ENCODE results near the gene NELFB. TPM values are rescaled to one million over a fixed set of nuclear protein-coding genes. Genes with fewer than 3 reads are reported as not detected.
"Not testable (repeated sequence)": the region's sequence is repeated elsewhere in the genome, so short reads cannot be mapped to it uniquely, and the experiment has no call there.

NELFB gene
- total RNA-seq, 1 donor from 2014 or later, result 58.2 TPM

GRCh38 chr9:137237759-137238726 is 17.1 kb upstream of the NELFB start:
- CTCF ChIA-PET, result interaction anchor here (0.6 to 1.9 kb wide), 6 partner anchors 20 to 191 kb away, joined by 3 to 13 read pairs (median 4); no protein-coding TSS in a partner anchor
- Mint-ChIP-seq H3K27me3 (no peaks in the 10 kb centered on the region), H3K4me3 (no peak overlapping the region), H3K4me1 (peaks cover 56% of the 10 kb centered on the region), H3K9me3 (no peaks in the 10 kb centered on the region), H3K36me3 (ENCODE audit: low read depth) (peaks cover 13% of the 10 kb centered on the region), H3K27ac (no peak overlapping the region)
- intact Hi-C loops (cut with micrococcal nuclease), result no loop called here
- no peak for ATAC-seq (ENCODE audit: low read depth)
- TF ChIP-seq CTCF (IDR thresholded peaks at IDR 0.05), result no peak
- POLR2A ChIA-PET, result interaction anchor here (0.6 to 1.8 kb wide), 3 partner anchors 48 to 70 kb away, joined by 4 to 9 read pairs (median 8); partner anchors contain the start of genes ANAPC2 and SSNA1
- DNase-seq, result no peak

- not testable (repeated sequence) for DNase-seq; H3K9me3 Mint-ChIP-seq; H3K27me3 Mint-ChIP-seq; ATAC-seq (ENCODE audit: low read depth)
- ChIA-PET POLR2A (interaction anchor here (0.6 to 6.2 kb wide), 31 partner anchors 13 to 835 kb away, joined by 3 to 160 read pairs (median 5); partner anchors contain the start of genes ABCA2, ANAPC2, ARRDC1 and DPP7), CTCF (interaction anchor here (1.3 kb wide), 1 partner anchor 110 kb away, joined by 3 read pairs; no protein-coding TSS in a partner anchor)
- intact Hi-C loops (cut with micrococcal nuclease), result loop anchor here (2.0 to 5.0 kb wide), 6 partner anchors 29 to 449 kb away; partner anchors contain the start of genes EXD3, NOXA1, TMEM141 and TOR4A
- H3K4me3 Mint-ChIP-seq, result peak overlapping the region; percentile 70
- peak overlapping the region; percentile 66 for H3K27ac Mint-ChIP-seq
- peaks cover 60% of the 10 kb centered on the region for H3K4me1 Mint-ChIP-seq
- peaks cover 25% of the 10 kb centered on the region for H3K36me3 Mint-ChIP-seq (ENCODE audit: low read depth)
These were observed 15.5 kb upstream of the NELFB start for GRCh38 chr9:137239541-137240200.

GRCh38 chr9:137240318-137240840 is 14.7 kb upstream of the NELFB start:
- Mint-ChIP-seq H3K36me3 (ENCODE audit: low read depth) (peaks cover 25% of the 10 kb centered on the region), H3K27ac (peak overlapping the region; percentile 66), H3K27me3 (no peaks in the 10 kb centered on the region), H3K9me3 (no peaks in the 10 kb centered on the region), H3K4me3 (peak overlapping the region; percentile 70), H3K4me1 (peaks cover 53% of the 10 kb centered on the region)
- ATAC-seq (ENCODE audit: low read depth) (peak; percentile 16), DNase-seq (no peak)
- TF ChIP-seq CTCF (IDR thresholded peaks at IDR 0.05), result no peak
- ChIA-PET POLR2A (interaction anchor here (0.6 to 6.2 kb wide), 66 partner anchors 9 to 836 kb away, joined by 3 to 160 read pairs (median 4); partner anchors contain the start of genes ABCA2, AJM1, ANAPC2 and ARRDC1), CTCF (interaction anchor here (1.3 to 1.6 kb wide), 3 partner anchors 23 to 194 kb away, joined by 3 to 6 read pairs (median 4); partner anchors contain the start of gene NPDC1)
- intact Hi-C loops (cut with micrococcal nuclease), result loop anchor here (2.0 to 5.0 kb wide), 6 partner anchors 28 to 450 kb away; partner anchors contain the start of genes EXD3, NOXA1, TMEM141 and TOR4A

- H3K4me3 Mint-ChIP-seq, result peak within 1 kb of the TSS; percentile 88
- ChIA-PET CTCF (interaction anchor here (1.3 to 1.6 kb wide), 3 partner anchors 22 to 194 kb away, joined by 3 to 6 read pairs (median 4); partner anchors contain the start of gene NPDC1), POLR2A (interaction anchor here (0.6 to 6.2 kb wide), 64 partner anchors 9 to 837 kb away, joined by 3 to 160 read pairs (median 4); partner anchors contain the start of genes ABCA2, AJM1, ANAPC2 and ARRDC1)
- H3K9me3 Mint-ChIP-seq, result no peaks in the 10 kb centered on the region
- TF ChIP-seq CTCF (IDR thresholded peaks at IDR 0.05), result no peak
- ATAC-seq (ENCODE audit: low read depth), result peak; percentile 75
- peak; percentile 95 for DNase-seq
- H3K36me3 Mint-ChIP-seq (ENCODE audit: low read depth), result peaks cover 25% of the 10 kb centered on the region
- H3K27ac Mint-ChIP-seq, result peak within 1 kb of the TSS; percentile 93
- intact Hi-C loops (cut with micrococcal nuclease), result loop anchor here (1.0 to 5.0 kb wide), 10 partner anchors 14 to 450 kb away; partner anchors contain the start of genes EXD3, NDOR1, NELFB and NOXA1
- no peaks in the 10 kb centered on the region for H3K27me3 Mint-ChIP-seq
- H3K4me1 Mint-ChIP-seq, result peaks cover 50% of the 10 kb centered on the region
These were observed 14.2 kb upstream of the NELFB start, which contains the start of gene TUBB4B for GRCh38 chr9:137240841-137241489. TUBB4B (plus strand) TSS chr9:137241287; CDS start chr9:137241361, 74 bp downstream.

All from activated B cell treated with CpG ODN at 0.5 μM for 24 hours (primary cell).